Osteoblast (primary cell): ENCODE measurements around the gene MET. TPM values are rescaled to one million over a fixed set of nuclear protein-coding genes. Genes with fewer than 3 reads are reported as not detected.

Source experiments
- DNase-seq: peaks from one replicate; pipeline ENCODE4 v3.0.0; 2011; ENCODE audit warnings: low spot score, mixed read lengths; ENCODE audit not compliant: insufficient read length; ENCODE audit errors: missing footprints
- H2AFZ ChIP-seq: 2 replicates; pipeline ENCODE4 v1.6.0; 2011; ENCODE audit warnings: mild to moderate bottlenecking, low read length
- H3K27ac ChIP-seq: 2 replicates; pipeline ENCODE4 v1.5.1; 2011; ENCODE audit warnings: mild to moderate bottlenecking, low read depth, low read length, moderate library complexity
- H3K27me3 ChIP-seq: 2 replicates; pipeline ENCODE4 v1.6.0; 2012; ENCODE audit warnings: mild to moderate bottlenecking, control low read depth, inconsistent platforms, low read length, moderate library complexity; ENCODE audit not compliant: insufficient read depth
- H3K36me3 ChIP-seq: 2 replicates; pipeline ENCODE4 v1.5.1; 2011; ENCODE audit warnings: mild to moderate bottlenecking, low read length, control low read depth, moderate library complexity; ENCODE audit not compliant: insufficient read depth
- H3K4me1 ChIP-seq: 2 replicates; pipeline ENCODE4 v1.5.1; 2011; ENCODE audit warnings: mild to moderate bottlenecking, low read length, control low read depth, moderate library complexity; ENCODE audit not compliant: insufficient read depth
- H3K4me2 ChIP-seq: 2 replicates; pipeline ENCODE4 v1.6.0; 2011; ENCODE audit warnings: mild to moderate bottlenecking, low read length; ENCODE audit not compliant: insufficient read depth
- H3K4me3 ChIP-seq: fragments of 200-600 bp; sonication (generic); 3 replicates; pipeline ENCODE4 v1.5.1; 2012; ENCODE audit warnings: mild to moderate bottlenecking, low read length, inconsistent platforms; ENCODE audit not compliant: insufficient read depth
- H3K79me2 ChIP-seq: 2 replicates; pipeline ENCODE4 v1.6.0; 2012; ENCODE audit warnings: mild to moderate bottlenecking, low read length, control low read depth, inconsistent platforms; ENCODE audit not compliant: insufficient read depth
- H3K9me3 ChIP-seq: 2 replicates; pipeline ENCODE4 v1.5.1; 2011; ENCODE audit warnings: low read depth, low read length, control low read depth
- H4K20me1 ChIP-seq: 2 replicates; pipeline ENCODE4 v1.6.0; 2012; ENCODE audit warnings: mild to moderate bottlenecking, low read length, control low read depth; ENCODE audit not compliant: insufficient read depth
- CTCF ChIP-seq: IDR thresholded peaks from 2 replicates; pipeline ENCODE4 v1.5.1; 2011; ENCODE audit warnings: mild to moderate bottlenecking, low read depth, low read length, moderate library complexity; ENCODE audit errors: extremely low read depth
- total RNA-seq: library from RNA; depleted of rRNA; stranded (reverse); fragments of >200 nt; gene quantifications from 2 replicates; pipeline ENCODE4 v1.2.3, GENCODE V29; 2012

The MET gene
- total RNA-seq, 1 donor, result 55.0 TPM

GRCh38 chr7:116732788-116733694 is 61.0 kb downstream of the MET start:
- no peaks in the 10 kb centered on the region for H4K20me1 ChIP-seq
- H3K4me2 ChIP-seq, result no peak overlapping the region
- no peak overlapping the region for H2AFZ ChIP-seq
- TF ChIP-seq CTCF, result no peak
- no peak for DNase-seq
- peaks cover 15% of the 10 kb centered on the region for H3K4me1 ChIP-seq
- H3K27ac ChIP-seq, result no peak overlapping the region
- H3K9me3 ChIP-seq, result no peaks in the 10 kb centered on the region
- H3K36me3 ChIP-seq, result peaks cover 25% of the 10 kb centered on the region
- no peaks in the 10 kb centered on the region for H3K27me3 ChIP-seq
- no peak overlapping the region for H3K4me3 ChIP-seq
- peaks cover 59% of the 10 kb centered on the region for H3K79me2 ChIP-seq

GRCh38 chr7:116733924-116734580 is 62.1 kb downstream of the MET start:
- H3K4me2 ChIP-seq, result no peak overlapping the region
- peaks cover 15% of the 10 kb centered on the region for H3K4me1 ChIP-seq
- peaks cover 25% of the 10 kb centered on the region for H3K36me3 ChIP-seq
- H3K9me3 ChIP-seq, result no peaks in the 10 kb centered on the region
- H3K4me3 ChIP-seq, result no peak overlapping the region
- H3K27ac ChIP-seq, result no peak overlapping the region
- peaks cover 60% of the 10 kb centered on the region for H3K79me2 ChIP-seq
- H4K20me1 ChIP-seq, result no peaks in the 10 kb centered on the region
- no peak for TF ChIP-seq CTCF
- DNase-seq, result no peak
- H3K27me3 ChIP-seq, result no peaks in the 10 kb centered on the region
- H2AFZ ChIP-seq, result no peak overlapping the region

GRCh38 chr7:116734710-116735109 is 62.7 kb downstream of the MET start:
- no peak overlapping the region for H3K4me2 ChIP-seq
- TF ChIP-seq CTCF, result no peak
- H3K36me3 ChIP-seq, result peaks cover 26% of the 10 kb centered on the region
- H3K9me3 ChIP-seq, result no peaks in the 10 kb centered on the region
- DNase-seq, result no peak
- no peak overlapping the region for H2AFZ ChIP-seq
- no peak overlapping the region for H3K4me3 ChIP-seq
- peaks cover 58% of the 10 kb centered on the region for H3K79me2 ChIP-seq
- no peak overlapping the region for H3K27ac ChIP-seq
- H3K27me3 ChIP-seq, result no peaks in the 10 kb centered on the region
- H3K4me1 ChIP-seq, result peaks cover 15% of the 10 kb centered on the region
- H4K20me1 ChIP-seq, result no peaks in the 10 kb centered on the region
